Measurements from ENCODE around the gene ZNF358. TPM values are rescaled to one million over a fixed set of nuclear protein-coding genes. Genes with fewer than 3 reads are reported as not detected.

Gene ZNF358
- total and polyA plus RNA-seq, 2 of the 13 experiments (the other 11 are each of a cell fraction or from before 2014, with no cell fraction given), result 9.1 to 37.0 TPM

- no TSS peak for BruUV-seq (replicated peaks)
- no peak overlapping the region for H3K4me2 ChIP-seq (ENCODE audit: low read depth, low read length)
- no peak overlapping the region for H3K27ac ChIP-seq (ENCODE audit: extremely low read length, insufficient read depth, low read length)
- H3K36me3 ChIP-seq (replicated peaks in 1 of 2; ENCODE audit: control insufficient read depth in 1 of 2, insufficient read depth in 2 of 2, low read length in 2 of 2), result peaks cover 1 to 4% of the 10 kb centered on the region in 2 experiments; a peak in 3 of 5 replicates
- H3K27me3 ChIP-seq (ENCODE audit: control insufficient read depth in 1 of 2, insufficient read depth in 2 of 2, low read length in 2 of 2), result no peaks in the 10 kb centered on the region
- ChIA-PET POLR2A (no interaction called here), CTCF (ENCODE audit: low intra/inter-chr PET ratio, low total read pairs) (no interaction called here)
- intact Hi-C loops (cut with micrococcal nuclease; ENCODE audit: unreplicated experiment), result no loop called here
- H3K9ac ChIP-seq (ENCODE audit: insufficient read depth, low read depth, low read length), result no peak overlapping the region
- no peak overlapping the region for H3K4me3 ChIP-seq (replicated peaks in 1 of 3; ENCODE audit: insufficient read depth in 1 of 3, low read depth in 2 of 3, low read length in 3 of 3)
- no peaks in the 10 kb centered on the region for H4K20me1 ChIP-seq (ENCODE audit: insufficient read depth, low read length)
- no peak for DNase-seq (ENCODE audit: low spot score)
- ATAC-seq, result no peak
- no peaks in the 10 kb centered on the region for H3K79me2 ChIP-seq (ENCODE audit: insufficient read depth, low read length)
- in situ Hi-C loops (cut with HindIII; ENCODE audit: extremely low pct_ligation_motif_present, low pct_unique_long_range_greater_than_20kb), result loop anchor here (5.0 to 10.0 kb wide), 2 partner anchors 122 to 235 kb away; partner anchors contain the start of gene TRAPPC5
- no peak for FAIRE-seq
- H3K9me3 ChIP-seq (ENCODE audit: low read length), result no peaks in the 10 kb centered on the region
- no peaks in the 10 kb centered on the region for H3K4me1 ChIP-seq (ENCODE audit: insufficient read depth, low read length)
- WGBS (ENCODE audit: low lambda C conversion rate), result 83% methylated on average over 2 of the region's 2 CpGs
- no peak overlapping the region for H2AFZ ChIP-seq (ENCODE audit: low read length)
- no peak for TF ChIP-seq ZNF230 (CRISPR knock-in tag; IDR thresholded peaks at IDR 0.05)
- no peak for TF ChIP-seq IRF1 (CRISPR knock-in tag; IDR thresholded peaks at IDR 0.05; ENCODE audit: low read depth)
- no peak for TF ChIP-seq ZNF546 (CRISPR knock-in tag; conservative IDR thresholded peaks at IDR 0.05)
- TF ChIP-seq SIX4 (CRISPR knock-in tag; IDR thresholded peaks at IDR 0.05), result no peak
- no peak for TF ChIP-seq ZNF619 (CRISPR knock-in tag; IDR thresholded peaks at IDR 0.05)
- no peak for TF ChIP-seq ZFAT (CRISPR knock-in tag; conservative IDR thresholded peaks at IDR 0.05)
- no peak for TF ChIP-seq ERF (CRISPR knock-in tag; IDR thresholded peaks at IDR 0.05)
- no peak for TF ChIP-seq ZNF558 (CRISPR knock-in tag; IDR thresholded peaks at IDR 0.05; ENCODE audit: borderline replicate concordance)
- TF ChIP-seq ZNF260 (CRISPR knock-in tag; IDR thresholded peaks at IDR 0.05; ENCODE audit: borderline replicate concordance, low read depth), result no peak
- no peak for TF ChIP-seq SMAD9 (CRISPR knock-in tag; IDR thresholded peaks at IDR 0.05)
- no peak for TF ChIP-seq NCOA1 (CRISPR knock-in tag; IDR thresholded peaks at IDR 0.05)
- no peak for TF ChIP-seq ZNF800 (CRISPR knock-in tag; IDR thresholded peaks at IDR 0.05)
- no peak for TF ChIP-seq ZNF687 (CRISPR knock-in tag; IDR thresholded peaks at IDR 0.05)
- TF ChIP-seq ZNF737 (CRISPR knock-in tag; IDR thresholded peaks at IDR 0.05; ENCODE audit: borderline replicate concordance), result no peak
- no peak for TF ChIP-seq TBP (CRISPR knock-in tag; IDR thresholded peaks at IDR 0.05)
These were observed 44.4 kb downstream of the ZNF358 start for GRCh38 chr19:7560255-7560654.

All from HepG2 (cell line).